Peyer's patch (tissue), 4 donors: ENCODE data around the gene LRRC3C. TPM values are rescaled to one million over a fixed set of nuclear protein-coding genes. Genes with fewer than 3 reads are reported as not detected.
A peak's percentile ranks its signal among the peaks of the same experiment; 100 is the strongest.
"Not testable (repeated sequence)": the region's sequence is repeated elsewhere in the genome, so short reads cannot be mapped to it uniquely, and the experiment has no call there.

ENCODE experiments used
- DNase-seq, 3 donors: peaks; one replicate each; pipeline ENCODE4 v3.0.0-alpha.2; 2017 to 2019
- H3K27ac ChIP-seq, 4 donors: fragments of 200-600 bp; sonication (generic); one replicate each; pipeline ENCODE4 v1.5.1; 2016 to 2019
- H3K27me3 ChIP-seq, 2 donors: fragments of 200-600 bp; sonication (generic); one replicate each; pipeline ENCODE4 v1.5.1; 2019
- H3K36me3 ChIP-seq, 3 donors: fragments of 200-600 bp; sonication (generic); one replicate each; pipeline ENCODE4 v1.5.1; 2016 to 2019
- H3K4me1 ChIP-seq, 4 donors: fragments of 200-600 bp; sonication (generic); one replicate each; pipeline ENCODE4 v1.5.1; 2016 to 2019
- H3K4me3 ChIP-seq, 4 donors: fragments of 200-600 bp; sonication (generic); 1 replicate in 3 of 4; 2 replicates in 1 of 4; pipeline ENCODE4 v1.5.1; 2016 to 2019; ENCODE audit warnings: mild to moderate bottlenecking in 1 of 4
- H3K9me3 ChIP-seq, 4 donors: fragments of 200-600 bp; sonication (generic); one replicate each; pipeline ENCODE4 v1.5.1; 2016 to 2019; ENCODE audit warnings: mild to moderate bottlenecking in 1 of 4
- POLR2A ChIP-seq, 2 donors: fragments of 450-650 bp; IDR thresholded peaks; one replicate each; pipeline ENCODE4 v1.5.1; 2017; ENCODE audit warnings: antibody characterized with exemption in 2 of 2, mild to moderate bottlenecking in 2 of 2, moderate library complexity in 2 of 2
- total RNA-seq, 4 donors: library from RNA; depleted of rRNA; stranded (reverse); fragments of >200 nt; gene quantifications; one replicate each; pipeline ENCODE4 v1.1.0, GENCODE V29; 2016
- TF ChIP-seq, protein P1 (sequence below), 6 experiments: fragments of 450-650 bp in 4 of 6; fragments of 200-600 bp in 2 of 6; sonication (generic) in 1 of 6; IDR thresholded peaks; one replicate each; pipeline ENCODE4 v1.5.1; 2017 to 2019; ENCODE audit warnings: antibody characterized with exemption in 6 of 6, mild to moderate bottlenecking in 3 of 6, moderate library complexity in 1 of 6

The LRRC3C gene, protein sequence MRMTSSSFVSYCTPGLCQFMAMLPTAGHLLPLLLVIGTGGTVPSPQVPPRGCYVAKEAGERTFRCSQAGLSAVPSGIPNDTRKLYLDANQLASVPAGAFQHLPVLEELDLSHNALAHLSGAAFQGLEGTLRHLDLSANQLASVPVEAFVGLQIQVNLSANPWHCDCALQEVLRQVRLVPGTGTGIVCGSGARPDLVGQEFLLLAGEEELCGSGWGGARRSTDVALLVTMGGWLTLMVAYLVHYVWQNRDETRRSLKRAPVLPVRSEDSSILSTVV
- total RNA-seq = not detected

DNA sequence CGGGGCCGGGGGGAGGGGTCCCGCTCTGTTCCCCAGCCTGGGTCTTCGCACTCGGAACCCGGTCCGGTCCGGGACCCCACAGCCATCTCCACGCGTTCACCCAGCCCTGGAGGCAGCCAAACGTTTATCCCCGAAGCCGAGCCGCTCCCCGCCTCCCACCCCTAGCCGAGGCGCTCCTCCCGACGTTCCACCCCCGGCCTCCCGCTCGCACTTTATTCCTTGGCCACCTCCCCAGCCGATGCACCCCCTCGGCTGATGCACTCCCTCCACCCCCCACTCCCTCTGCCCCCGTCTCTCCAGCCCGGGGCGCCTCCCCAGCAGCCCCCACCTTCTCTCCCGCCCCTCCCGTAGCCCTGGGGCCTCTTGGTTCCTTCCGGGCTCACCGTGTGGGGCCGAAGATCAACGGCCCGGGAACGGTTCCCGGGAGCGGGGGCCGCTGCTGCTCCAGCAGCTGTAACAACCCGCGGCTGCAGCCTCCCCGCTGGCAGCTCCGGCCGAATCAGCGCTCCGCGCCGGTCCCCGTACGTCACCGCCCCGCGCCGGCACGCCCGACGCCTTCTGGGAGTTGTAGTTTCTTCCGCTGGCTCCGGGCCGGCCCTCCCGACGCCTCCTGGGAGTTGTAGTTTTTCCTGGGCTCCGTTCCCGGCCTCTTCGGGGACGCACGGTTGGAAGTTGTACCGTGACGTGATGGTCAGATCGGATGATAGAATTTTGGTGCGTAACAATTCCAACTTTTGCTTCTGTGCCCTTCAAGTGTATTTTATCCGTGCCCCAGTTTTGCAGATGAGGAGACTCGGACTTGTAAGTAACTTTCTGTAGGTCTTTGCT lies at the start of gene LRRC3C, which contains the start of gene ORMDL3:
Gene LRRC3C, plus strand, starts transcription at position 632 of the 828 bp plus-strand sequence. CDS start 13,792 bp downstream, outside the sequence.
Gene ORMDL3, minus strand, starts transcription at position 501 of the 828 bp plus-strand sequence. CDS start 3,398 bp downstream, outside the sequence.
- Histone ChIP-seq H3K4me3 (peak within 1 kb of the TSS; percentile 75 to 90 (median 88)), H3K27me3 (no peaks in the 10 kb centered on the region), H3K4me1 (peaks cover 0 to 37% (median 16%) of the 10 kb centered on the region in 4 donors), H3K9me3 (no peaks in the 10 kb centered on the region), H3K27ac (peak within 1 kb of the TSS; percentile 84 to 90 (median 87)), H3K36me3 (peaks cover 0 to 18% (median 2%) of the 10 kb centered on the region in 3 donors)
- TF ChIP-seq, protein P1, sequence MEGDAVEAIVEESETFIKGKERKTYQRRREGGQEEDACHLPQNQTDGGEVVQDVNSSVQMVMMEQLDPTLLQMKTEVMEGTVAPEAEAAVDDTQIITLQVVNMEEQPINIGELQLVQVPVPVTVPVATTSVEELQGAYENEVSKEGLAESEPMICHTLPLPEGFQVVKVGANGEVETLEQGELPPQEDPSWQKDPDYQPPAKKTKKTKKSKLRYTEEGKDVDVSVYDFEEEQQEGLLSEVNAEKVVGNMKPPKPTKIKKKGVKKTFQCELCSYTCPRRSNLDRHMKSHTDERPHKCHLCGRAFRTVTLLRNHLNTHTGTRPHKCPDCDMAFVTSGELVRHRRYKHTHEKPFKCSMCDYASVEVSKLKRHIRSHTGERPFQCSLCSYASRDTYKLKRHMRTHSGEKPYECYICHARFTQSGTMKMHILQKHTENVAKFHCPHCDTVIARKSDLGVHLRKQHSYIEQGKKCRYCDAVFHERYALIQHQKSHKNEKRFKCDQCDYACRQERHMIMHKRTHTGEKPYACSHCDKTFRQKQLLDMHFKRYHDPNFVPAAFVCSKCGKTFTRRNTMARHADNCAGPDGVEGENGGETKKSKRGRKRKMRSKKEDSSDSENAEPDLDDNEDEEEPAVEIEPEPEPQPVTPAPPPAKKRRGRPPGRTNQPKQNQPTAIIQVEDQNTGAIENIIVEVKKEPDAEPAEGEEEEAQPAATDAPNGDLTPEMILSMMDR (IDR thresholded peaks at IDR 0.05) = no peak
- TF ChIP-seq POLR2A (IDR thresholded peaks at IDR 0.05) = peak; percentile 78 to 88
- DNase-seq = peak; percentile 86 to 98 (median 96)

DNA sequence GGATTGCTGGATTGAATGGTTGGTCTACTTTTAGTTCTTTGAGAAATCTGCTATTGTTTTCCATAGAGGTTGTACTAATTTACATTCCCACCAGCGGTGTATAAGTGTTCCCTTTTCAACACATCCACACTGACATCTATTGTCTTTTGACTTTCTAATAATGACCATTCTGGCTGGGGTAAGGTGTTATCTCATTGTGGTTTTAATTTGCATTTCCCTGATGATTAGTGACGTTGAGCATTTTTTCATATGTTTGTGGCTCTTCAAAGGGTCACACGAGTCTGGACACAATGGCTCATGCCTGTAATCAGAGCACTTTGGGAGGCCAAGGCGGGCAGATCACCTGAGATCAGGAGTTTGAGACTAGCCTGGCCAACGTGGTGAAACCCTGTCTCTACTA lies 41.4 kb upstream of the LRRC3C start:
- H3K9me3 ChIP-seq, H3K36me3 ChIP-seq, DNase-seq, H3K27me3 ChIP-seq, H3K27ac ChIP-seq, H3K4me3 ChIP-seq, H3K4me1 ChIP-seq: not testable (repeated sequence)

DNA sequence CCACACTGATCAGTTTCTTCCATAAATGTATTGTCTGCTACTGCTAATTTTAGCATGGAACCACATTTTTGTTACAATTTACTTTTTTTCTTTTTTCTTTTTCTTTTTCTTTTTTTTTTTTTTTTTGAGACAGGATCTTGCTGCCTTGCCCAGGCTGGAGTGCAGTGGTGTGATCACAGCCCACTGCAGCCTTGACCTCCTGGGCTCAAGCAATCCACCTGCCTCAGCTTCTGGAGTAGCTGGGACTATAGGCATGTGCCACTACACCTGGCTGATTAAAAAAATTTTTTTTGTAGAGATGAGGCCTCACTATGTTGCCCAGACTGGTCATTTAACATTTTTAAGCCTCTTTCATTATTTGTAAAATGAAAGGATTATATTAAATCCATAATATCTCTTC lies 40.5 kb upstream of the LRRC3C start:
- H3K9me3 ChIP-seq = no peaks in the 10 kb centered on the region
- H3K4me1 ChIP-seq = no peaks in the 10 kb centered on the region
- H3K36me3 ChIP-seq = no peaks in the 10 kb centered on the region
- no peaks in the 10 kb centered on the region for H3K27me3 ChIP-seq
- no peak for TF ChIP-seq POLR2A (IDR thresholded peaks at IDR 0.05)
- TF ChIP-seq, protein P1 (IDR thresholded peaks at IDR 0.05) = no peak
- no peak overlapping the region for H3K27ac ChIP-seq
- no peak overlapping the region for H3K4me3 ChIP-seq
- DNase-seq = no peak

DNA sequence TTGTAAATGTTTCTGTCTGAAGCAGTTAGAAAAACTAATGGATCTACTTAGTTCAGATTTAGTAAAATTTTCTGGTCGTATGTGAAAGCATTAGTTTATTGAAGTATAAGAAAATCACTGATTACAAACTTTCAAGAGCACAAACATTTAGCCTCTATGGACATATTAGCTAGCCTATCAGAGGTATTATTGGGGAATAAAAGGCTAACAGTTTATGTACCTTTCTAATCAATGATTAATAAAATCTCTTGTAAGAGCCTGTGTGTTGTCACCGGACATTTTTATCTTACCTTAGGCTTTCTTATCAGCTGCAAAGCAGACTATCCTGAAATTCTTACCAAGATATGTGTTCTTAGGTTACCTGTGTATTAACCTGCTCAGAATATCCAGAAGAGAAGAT lies 38.3 kb upstream of the LRRC3C start:
- Histone ChIP-seq H3K27ac (no peak overlapping the region), H3K27me3 (no peaks in the 10 kb centered on the region), H3K9me3 (no peaks in the 10 kb centered on the region), H3K4me3 (no peak overlapping the region), H3K4me1 (no peaks in the 10 kb centered on the region), H3K36me3 (no peaks in the 10 kb centered on the region)
- TF ChIP-seq POLR2A (IDR thresholded peaks at IDR 0.05) = no peak
- TF ChIP-seq, protein P1 (IDR thresholded peaks at IDR 0.05) = no peak
- no peak for DNase-seq

DNA sequence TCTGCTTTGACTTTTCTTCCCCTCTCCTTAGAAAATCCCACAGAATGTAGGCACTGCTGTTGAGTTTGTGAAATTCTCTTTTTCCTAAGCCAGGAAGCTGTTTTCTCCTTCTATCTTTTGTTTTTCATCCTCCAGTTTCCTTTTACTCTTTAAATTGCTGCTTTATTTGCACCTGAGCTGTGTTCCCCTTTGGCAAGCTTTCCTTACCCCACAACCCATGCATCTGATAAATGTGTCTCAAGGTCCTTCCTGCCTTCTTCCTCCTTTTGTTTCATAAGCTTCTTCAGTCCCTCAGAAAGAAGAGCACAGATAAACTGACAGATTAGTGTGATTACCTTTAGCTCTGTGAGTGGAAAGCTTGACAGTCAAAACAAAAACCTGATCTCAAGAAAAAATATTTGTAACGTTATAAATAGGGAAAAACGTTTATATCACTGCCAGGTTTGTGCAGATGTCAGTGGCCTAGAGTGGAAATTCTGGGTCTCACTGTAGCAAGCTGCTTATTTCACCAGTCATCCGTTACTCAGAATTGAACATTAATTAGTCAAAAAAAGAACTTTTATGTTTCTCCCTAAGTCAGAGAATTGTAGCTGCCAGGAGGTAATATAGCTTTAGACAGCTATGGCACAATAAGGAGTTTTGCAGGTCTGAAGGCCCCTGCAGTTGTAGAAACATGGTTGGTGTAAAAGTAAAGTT lies 32.7 kb upstream of the LRRC3C start:
- Histone ChIP-seq H3K9me3 (no peaks in the 10 kb centered on the region), H3K36me3 (no peaks in the 10 kb centered on the region), H3K27ac (no peak overlapping the region), H3K4me1 (no peaks in the 10 kb centered on the region), H3K4me3 (no peak overlapping the region), H3K27me3 (no peaks in the 10 kb centered on the region)
- no peak for TF ChIP-seq POLR2A (IDR thresholded peaks at IDR 0.05)
- no peak for DNase-seq

DNA sequence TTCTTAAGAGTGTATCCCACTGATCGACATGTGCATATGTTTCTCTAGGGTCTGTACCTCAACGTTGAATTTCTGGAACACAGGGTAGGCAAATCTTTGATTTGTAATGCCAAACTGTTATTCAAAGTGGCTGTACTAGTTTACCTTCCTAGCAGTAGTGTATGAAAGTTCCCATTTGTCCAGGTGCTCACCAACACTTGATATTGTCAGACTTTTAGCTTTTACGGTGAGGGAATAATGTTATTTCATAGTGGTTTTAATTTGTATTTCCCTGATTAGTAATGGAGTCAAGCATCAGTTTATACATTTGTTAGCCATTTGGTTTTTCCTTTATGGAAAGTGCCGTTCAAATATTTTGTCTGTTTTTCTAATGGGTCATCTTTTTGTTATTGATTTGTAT lies 29.4 kb upstream of the LRRC3C start:
- Histone ChIP-seq H3K9me3 (no peaks in the 10 kb centered on the region), H3K27me3 (no peaks in the 10 kb centered on the region), H3K27ac (no peak overlapping the region), H3K36me3 (peaks cover 0 to 7% (median 0%) of the 10 kb centered on the region in 3 donors), H3K4me3 (no peak overlapping the region), H3K4me1 (no peaks in the 10 kb centered on the region)
- TF ChIP-seq, protein P1 (IDR thresholded peaks at IDR 0.05) = no peak
- no peak for TF ChIP-seq POLR2A (IDR thresholded peaks at IDR 0.05)
- DNase-seq = no peak
